ENCODE measurements around the gene COL6A1. TPM values are rescaled to one million over a fixed set of nuclear protein-coding genes. Genes with fewer than 3 reads are reported as not detected.

The COL6A1 gene
- total RNA-seq, 2 donors from 2014 or later: 3.2 to 4.6 TPM

GRCh38 chr21:45941717-45942546 lies 39.6 kb upstream of the COL6A1 start:
- H3K4me1 Mint-ChIP-seq: peaks cover 7% of the 10 kb centered on the region
- DNase-seq (no peak), ATAC-seq (no peak)
- peaks cover 11% of the 10 kb centered on the region for H3K27me3 Mint-ChIP-seq
- no peaks in the 10 kb centered on the region for H3K36me3 Mint-ChIP-seq (ENCODE audit: low read depth)
- H3K27ac Mint-ChIP-seq: no peak overlapping the region
- H3K9me3 ChIP-seq (ENCODE audit: control insufficient read depth, low read length, poor library complexity, severe bottlenecking): no peaks in the 10 kb centered on the region
- no peak overlapping the region for H3K4me3 Mint-ChIP-seq

- Mint-ChIP-seq H3K4me3 (no peak overlapping the region), H3K27me3 (peaks cover 6% of the 10 kb centered on the region), H3K36me3 (ENCODE audit: low read depth) (no peaks in the 10 kb centered on the region), H3K27ac (no peak overlapping the region), H3K4me1 (peaks cover 4% of the 10 kb centered on the region)
- H3K9me3 ChIP-seq (ENCODE audit: control insufficient read depth, low read length, poor library complexity, severe bottlenecking): no peaks in the 10 kb centered on the region
- DNase-seq: no peak
- ATAC-seq: no peak
These were observed 38.6 kb upstream of the COL6A1 start for GRCh38 chr21:45942755-45943629.

- H3K27me3 Mint-ChIP-seq: peaks cover 13% of the 10 kb centered on the region
These were observed 37.7 kb upstream of the COL6A1 start for GRCh38 chr21:45943630-45944540.

GRCh38 chr21:45944601-45945000 lies 37.0 kb upstream of the COL6A1 start:
- no peaks in the 10 kb centered on the region for H3K36me3 Mint-ChIP-seq (ENCODE audit: low read depth)
- H3K4me1 Mint-ChIP-seq: peaks cover 3% of the 10 kb centered on the region
- peaks cover 14% of the 10 kb centered on the region for H3K27me3 Mint-ChIP-seq
- H3K9me3 ChIP-seq (ENCODE audit: control insufficient read depth, low read length, poor library complexity, severe bottlenecking): no peaks in the 10 kb centered on the region
- no peak overlapping the region for H3K4me3 Mint-ChIP-seq
- no peak for ATAC-seq
- DNase-seq: no peak
- H3K27ac Mint-ChIP-seq: no peak overlapping the region

More at GRCh38 chr21:45943630-45944540, 37.7 kb upstream of the COL6A1 start:
- ATAC-seq: no peak
- DNase-seq: no peak
- H3K4me3 Mint-ChIP-seq: no peak overlapping the region
- H3K36me3 Mint-ChIP-seq (ENCODE audit: low read depth): no peaks in the 10 kb centered on the region
- H3K9me3 ChIP-seq (ENCODE audit: control insufficient read depth, low read length, poor library complexity, severe bottlenecking): no peaks in the 10 kb centered on the region
- no peak overlapping the region for H3K27ac Mint-ChIP-seq
- H3K4me1 Mint-ChIP-seq: peaks cover 3% of the 10 kb centered on the region

- H3K9me3 ChIP-seq (ENCODE audit: control insufficient read depth, low read length, poor library complexity, severe bottlenecking): no peaks in the 10 kb centered on the region
- H3K27ac Mint-ChIP-seq: no peak overlapping the region
- no peaks in the 10 kb centered on the region for H3K36me3 Mint-ChIP-seq (ENCODE audit: low read depth)
- no peak for ATAC-seq
- no peak for DNase-seq
- peaks cover 14% of the 10 kb centered on the region for H3K27me3 Mint-ChIP-seq
- H3K4me3 Mint-ChIP-seq: no peak overlapping the region
- peaks cover 3% of the 10 kb centered on the region for H3K4me1 Mint-ChIP-seq
These were observed 36.3 kb upstream of the COL6A1 start for GRCh38 chr21:45945066-45945867.

- no peaks in the 10 kb centered on the region for H3K9me3 ChIP-seq (ENCODE audit: control insufficient read depth, low read length, poor library complexity, severe bottlenecking)
- peaks cover 15% of the 10 kb centered on the region for H3K27me3 Mint-ChIP-seq
- DNase-seq (no peak), ATAC-seq (no peak)
- H3K4me1 Mint-ChIP-seq: peaks cover 3% of the 10 kb centered on the region
- no peak overlapping the region for H3K27ac Mint-ChIP-seq
- no peaks in the 10 kb centered on the region for H3K36me3 Mint-ChIP-seq (ENCODE audit: low read depth)
- H3K4me3 Mint-ChIP-seq: no peak overlapping the region
These were observed 35.7 kb upstream of the COL6A1 start for GRCh38 chr21:45945868-45946210.

GRCh38 chr21:45947296-45947695 lies 34.3 kb upstream of the COL6A1 start:
- ATAC-seq (no peak), DNase-seq (no peak)
- H3K27me3 Mint-ChIP-seq: peaks cover 25% of the 10 kb centered on the region
- H3K4me3 Mint-ChIP-seq: no peak overlapping the region
- H3K27ac Mint-ChIP-seq: no peak overlapping the region
- H3K9me3 ChIP-seq (ENCODE audit: control insufficient read depth, low read length, poor library complexity, severe bottlenecking): no peaks in the 10 kb centered on the region
- H3K36me3 Mint-ChIP-seq (ENCODE audit: low read depth): no peaks in the 10 kb centered on the region
- H3K4me1 Mint-ChIP-seq: peaks cover 3% of the 10 kb centered on the region

- DNase-seq (no peak), ATAC-seq (no peak)
- Mint-ChIP-seq H3K27ac (no peak overlapping the region), H3K36me3 (ENCODE audit: low read depth) (no peaks in the 10 kb centered on the region), H3K4me3 (no peak overlapping the region), H3K27me3 (peaks cover 25% of the 10 kb centered on the region), H3K4me1 (peaks cover 3% of the 10 kb centered on the region)
- H3K9me3 ChIP-seq (ENCODE audit: control insufficient read depth, low read length, poor library complexity, severe bottlenecking): no peaks in the 10 kb centered on the region
These were observed 33.8 kb upstream of the COL6A1 start for GRCh38 chr21:45947716-45948255.

GRCh38 chr21:45948576-45949141 lies 32.9 kb upstream of the COL6A1 start:
- no peak overlapping the region for H3K27ac Mint-ChIP-seq
- H3K27me3 Mint-ChIP-seq: peaks cover 25% of the 10 kb centered on the region

GRCh38 chr21:45949928-45950739 lies 31.4 kb upstream of the COL6A1 start:
- no peak overlapping the region for H3K4me3 Mint-ChIP-seq
- H3K9me3 ChIP-seq (ENCODE audit: control insufficient read depth, low read length, poor library complexity, severe bottlenecking): no peaks in the 10 kb centered on the region
- H3K36me3 Mint-ChIP-seq (ENCODE audit: low read depth): no peaks in the 10 kb centered on the region
- DNase-seq: no peak
- peaks cover 3% of the 10 kb centered on the region for H3K4me1 Mint-ChIP-seq
- no peak overlapping the region for H3K27ac Mint-ChIP-seq
- H3K27me3 Mint-ChIP-seq: peaks cover 25% of the 10 kb centered on the region
- ATAC-seq: no peak

More at GRCh38 chr21:45948576-45949141, 32.9 kb upstream of the COL6A1 start:
- ATAC-seq (no peak), DNase-seq (no peak)
- Mint-ChIP-seq H3K4me3 (no peak overlapping the region), H3K36me3 (ENCODE audit: low read depth) (no peaks in the 10 kb centered on the region), H3K4me1 (peaks cover 3% of the 10 kb centered on the region)
- H3K9me3 ChIP-seq (ENCODE audit: control insufficient read depth, low read length, poor library complexity, severe bottlenecking): no peaks in the 10 kb centered on the region

- DNase-seq (no peak), ATAC-seq (no peak)
- H3K36me3 Mint-ChIP-seq (ENCODE audit: low read depth): no peaks in the 10 kb centered on the region
- H3K9me3 ChIP-seq (ENCODE audit: control insufficient read depth, low read length, poor library complexity, severe bottlenecking): no peaks in the 10 kb centered on the region
- H3K27me3 Mint-ChIP-seq: peaks cover 26% of the 10 kb centered on the region
- no peak overlapping the region for H3K4me3 Mint-ChIP-seq
- H3K27ac Mint-ChIP-seq: no peak overlapping the region
- H3K4me1 Mint-ChIP-seq: peaks cover 3% of the 10 kb centered on the region
These were observed 30.6 kb upstream of the COL6A1 start for GRCh38 chr21:45950740-45951515.
